Endometrium (tissue), 2 donors: ENCODE data around the gene FBN1.

ENCODE experiments used
- FAIRE-seq: peaks from 2 replicates; lab custom pipeline; 2012; peaks lifted over from hg19 to GRCh38; lab: Jason Lieb, UNC
- donor health status: control.
- donor health status: control.

The FBN1 gene

GRCh38 chr15:48426941-48427340 lies 218.6 kb downstream of the FBN1 start:
- FAIRE-seq = no peak

- FAIRE-seq = no peak
Observed at GRCh38 chr15:48426044-48426443, 219.5 kb downstream of the FBN1 start.

- FAIRE-seq = no peak
Observed at GRCh38 chr15:48425051-48425450, 220.5 kb downstream of the FBN1 start.

GRCh38 chr15:48423896-48424475 lies 221.5 kb downstream of the FBN1 start:
- no peak for FAIRE-seq

GRCh38 chr15:48423342-48423741 lies 222.2 kb downstream of the FBN1 start:
- no peak for FAIRE-seq

- FAIRE-seq = no peak
Observed at GRCh38 chr15:48422401-48422800, 223.1 kb downstream of the FBN1 start.

- no peak for FAIRE-seq
Observed at GRCh38 chr15:48421362-48421761, 224.1 kb downstream of the FBN1 start.

- FAIRE-seq = peak; percentile 94
Observed at GRCh38 chr15:48419896-48420295, 225.6 kb downstream of the FBN1 start.

- no peak for FAIRE-seq
Observed at GRCh38 chr15:48418343-48418742, 227.2 kb downstream of the FBN1 start.

GRCh38 chr15:48416301-48416700 lies 229.2 kb downstream of the FBN1 start:
- no peak for FAIRE-seq

- FAIRE-seq = no peak
Observed at GRCh38 chr15:48415036-48415886, 230.2 kb downstream of the FBN1 start.

- FAIRE-seq = no peak
Observed at GRCh38 chr15:48414015-48414414, 231.5 kb downstream of the FBN1 start.

GRCh38 chr15:48413304-48413703 lies 232.2 kb downstream of the FBN1 start:
- FAIRE-seq = no peak

- no peak for FAIRE-seq
Observed at GRCh38 chr15:48411971-48412591, 233.4 kb downstream of the FBN1 start.

- FAIRE-seq = no peak
Observed at GRCh38 chr15:48409623-48410022, 235.9 kb downstream of the FBN1 start.

GRCh38 chr15:48408327-48408726 lies 237.2 kb downstream of the FBN1 start:
- FAIRE-seq = no peak

GRCh38 chr15:48407646-48408045 lies 237.9 kb downstream of the FBN1 start:
- no peak for FAIRE-seq

- no peak for FAIRE-seq
Observed at GRCh38 chr15:48406911-48407310, 238.6 kb downstream of the FBN1 start.

GRCh38 chr15:48406266-48406891 lies 239.1 kb downstream of the FBN1 start:
- no peak for FAIRE-seq

GRCh38 chr15:48402427-48403177 lies 242.9 kb downstream of the FBN1 start:
- no peak for FAIRE-seq

GRCh38 chr15:48400086-48400485 lies 245.4 kb downstream of the FBN1 start:
- no peak for FAIRE-seq

GRCh38 chr15:48397841-48398240 lies 247.7 kb downstream of the FBN1 start:
- FAIRE-seq = no peak
